Spinal cord (tissue), 10 donors: ENCODE measurements around the gene LEUTX. TPM values are rescaled to one million over a fixed set of nuclear protein-coding genes. Genes with fewer than 3 reads are reported as not detected.
A peak's percentile ranks its signal among the peaks of the same experiment; 100 is the strongest.

Experiments
- DNase-seq, 6 donors: peaks; one replicate each; pipeline versions ENCODE4 v3.0.0 to v3.0.0-alpha.2; 2013 to 2015; ENCODE audit warnings: low spot score in 6 of 6, low read depth in 4 of 6
- H3K27ac ChIP-seq: one replicate; pipeline ENCODE4 v1.5.1; 2013; ENCODE audit warnings: low read depth, low read length, control low read depth
- H3K27me3 ChIP-seq: one replicate; pipeline ENCODE4 v1.6.1; 2013; ENCODE audit warnings: low read length; ENCODE audit not compliant: control insufficient read depth, insufficient read depth
- H3K36me3 ChIP-seq: one replicate; pipeline ENCODE4 v1.6.1; 2013; ENCODE audit warnings: low read length; ENCODE audit not compliant: control insufficient read depth, insufficient read depth
- H3K4me1 ChIP-seq: one replicate; pipeline ENCODE4 v1.6.1; 2013; ENCODE audit warnings: low read length; ENCODE audit not compliant: control insufficient read depth, insufficient read depth
- H3K4me3 ChIP-seq: one replicate; pipeline ENCODE4 v1.5.1; 2013; ENCODE audit warnings: low read depth, low read length, control low read depth
- H3K9me3 ChIP-seq: one replicate; pipeline ENCODE4 v1.6.1; 2013; ENCODE audit warnings: low read length; ENCODE audit not compliant: control insufficient read depth, insufficient read depth
- WGBS: methylation state at CpG from one replicate; pipeline ENCODE4 v1.1.5; 2013; ENCODE audit warnings: missing lambda C conversion rate; ENCODE audit not compliant: insufficient coverage; 5-methylcytosine and 5-hydroxymethylcytosine counted together
- polyA plus RNA-seq, 2 donors: library from polyadenylated mRNA; unstranded; fragments of 120-200 nt; gene quantifications; one replicate each; pipeline ENCODE4 v1.2.1, GENCODE V29; 2013; ENCODE audit not compliant: insufficient read length in 2 of 2
- small RNA-seq: library from RNA; depleted of rRNA; stranded (forward); fragments of <200 nt; gene quantifications from one replicate; pipeline ENCODE3, GENCODE V24; 2014; ENCODE audit warnings: low replicate concordance
- total RNA-seq, 2 donors: library from RNA; depleted of rRNA in 1 of 2; stranded (reverse); fragments of 120-200 nt in 1 of 2; fragments of >200 nt in 1 of 2; gene quantifications; one replicate each; pipeline versions ENCODE4 v1.2.3 to v1.2.4, GENCODE V29; 2013 to 2014
- donor health status: healthy.

Gene LEUTX
- total and polyA plus RNA-seq, 4 donors, result not detected

DNA sequence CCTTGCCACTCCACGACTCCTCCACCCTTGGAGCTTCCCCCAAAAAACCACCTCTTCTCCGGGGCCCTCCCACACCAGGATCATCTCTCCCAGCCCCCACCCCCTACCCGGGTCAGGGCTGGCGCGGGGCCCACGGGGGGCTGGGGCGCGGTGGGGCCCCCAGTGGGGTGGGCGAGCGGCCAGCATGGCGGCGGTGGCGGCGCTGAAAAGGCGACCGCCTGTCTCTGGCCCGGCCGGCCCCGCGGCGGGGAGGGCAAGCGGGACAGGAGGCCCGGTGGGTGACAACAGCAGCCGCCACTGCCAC lies 54.5 kb downstream of the LEUTX start:
- peak overlapping the region; percentile 97 for H3K27ac ChIP-seq
- WGBS, result 0% methylated on average over 22 of the region's 24 CpGs
- peaks cover 73% of the 10 kb centered on the region for H3K36me3 ChIP-seq
- H3K4me1 ChIP-seq, result peaks cover 20% of the 10 kb centered on the region
- H3K9me3 ChIP-seq, result no peaks in the 10 kb centered on the region
- no peak for DNase-seq
- no peaks in the 10 kb centered on the region for H3K27me3 ChIP-seq
- H3K4me3 ChIP-seq, result peak overlapping the region; percentile 99

DNA sequence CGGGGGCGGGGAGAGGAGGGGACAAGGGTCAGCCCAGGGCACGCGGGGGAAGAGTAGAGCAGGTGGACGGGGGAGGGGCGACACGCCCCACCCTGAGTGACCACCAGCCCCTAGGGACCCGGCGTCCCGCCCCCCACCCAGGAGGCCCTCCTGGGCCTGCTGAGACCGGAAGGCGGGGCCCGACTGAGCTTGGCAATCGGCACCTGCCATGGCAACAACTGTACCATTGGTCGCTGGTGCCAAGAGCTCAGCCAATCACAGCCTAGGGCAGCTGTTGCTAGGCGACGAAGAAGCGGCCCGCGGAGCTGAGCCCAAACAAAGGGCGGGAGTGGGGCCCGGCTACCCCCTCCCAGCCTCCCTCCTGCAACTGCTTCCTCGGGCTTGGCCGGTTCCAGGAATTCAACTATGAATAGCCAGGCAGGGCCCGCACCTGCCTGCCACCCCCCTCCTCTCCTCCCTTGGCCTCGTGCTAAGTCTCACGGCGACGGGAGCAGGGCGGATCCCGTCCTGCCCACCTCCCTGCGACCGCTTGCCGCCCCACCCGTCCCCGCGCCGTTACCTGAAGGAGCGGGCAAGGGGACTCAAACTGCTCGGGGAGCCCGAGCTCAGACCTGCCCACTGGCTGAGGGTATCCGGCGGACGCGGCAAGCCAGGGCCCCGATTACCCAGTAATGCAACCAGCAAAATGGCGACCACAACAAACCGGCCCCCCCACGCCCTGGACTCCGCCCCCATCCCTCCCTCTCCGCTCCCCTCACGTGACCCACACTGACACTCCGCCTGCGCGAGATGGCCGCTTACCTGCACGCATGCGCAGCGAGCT lies 55.0 kb downstream of the LEUTX start, which contains the start of gene DYRK1B:
Gene DYRK1B, minus strand, starts transcription at position 699 of the 823 bp plus-strand sequence. CDS start 2,295 bp downstream, outside the sequence.
- WGBS, result under 1% methylated on average over 56 of the region's 59 CpGs

DNA sequence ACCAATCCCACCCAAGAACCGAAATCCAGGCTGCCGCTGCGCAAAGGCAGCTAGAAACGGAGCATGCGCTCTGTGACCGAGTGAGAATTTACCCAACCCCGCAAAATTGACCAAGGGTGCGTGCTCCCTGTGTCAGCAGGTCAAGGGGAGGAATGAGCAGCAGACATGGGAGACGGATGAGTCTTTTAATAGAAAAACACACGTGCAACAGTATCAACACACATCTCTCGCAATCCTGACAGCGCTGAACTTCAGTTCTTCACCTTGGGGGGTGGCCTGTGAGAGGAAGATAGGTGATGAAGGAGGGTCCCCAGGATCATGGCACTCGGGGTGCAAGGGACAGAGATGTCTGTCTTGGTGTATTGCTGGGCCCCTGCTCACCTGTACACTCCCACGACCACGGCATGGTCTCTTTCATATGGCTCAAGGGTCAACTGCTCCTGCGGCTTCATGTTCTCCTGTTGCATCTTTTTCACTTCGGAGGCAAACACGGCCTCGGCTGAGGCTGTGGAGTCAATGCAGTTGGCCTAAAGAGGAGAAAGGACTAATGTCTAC lies 55.7 kb downstream of the LEUTX start:
- H3K9me3 ChIP-seq, result no peaks in the 10 kb centered on the region
- H3K36me3 ChIP-seq, result peaks cover 75% of the 10 kb centered on the region
- H3K27ac ChIP-seq, result peak overlapping the region; percentile 55
- DNase-seq, result no peak
- H3K4me1 ChIP-seq, result peaks cover 20% of the 10 kb centered on the region
- no peaks in the 10 kb centered on the region for H3K27me3 ChIP-seq
- peak overlapping the region; percentile 99 for H3K4me3 ChIP-seq
- 42% methylated on average over 14 of the region's 19 CpGs for WGBS

More for the DNA sequence above, 55.0 kb downstream of the LEUTX start, which contains the start of gene DYRK1B:
- H3K36me3 ChIP-seq, result peaks cover 74% of the 10 kb centered on the region
- peak within 1 kb of the TSS; percentile 99 for H3K4me3 ChIP-seq
- H3K27ac ChIP-seq, result peak within 1 kb of the TSS; percentile 97
- H3K9me3 ChIP-seq, result no peaks in the 10 kb centered on the region
- H3K27me3 ChIP-seq, result no peaks in the 10 kb centered on the region
- peak; percentile 92 to 100 (median 96) for DNase-seq
- peaks cover 20% of the 10 kb centered on the region for H3K4me1 ChIP-seq

Small RNAs within 50 kb of the gene (small RNA-seq; reads per million reads assigned to genes)
- not detected for gene MIR6719

Other genes with a start within 250 kb of the LEUTX start
- gene EID2B, start 246.0 kb upstream of the LEUTX start, total RNA-seq, result 10 to 100 TPM; 10.5 to 15.6 TPM
- gene EID2B, start 246.0 kb upstream of the LEUTX start, polyA plus RNA-seq, result 10 to 100 TPM; 17.6 to 20.2 TPM
- 10 to 100 TPM; 15.8 to 17.1 TPM for gene EID2, start 238.7 kb upstream of the LEUTX start, total RNA-seq
- gene EID2, start 238.7 kb upstream of the LEUTX start, polyA plus RNA-seq, result 10 to 100 TPM; 38.8 to 42.0 TPM
- gene LGALS13, start 176.3 kb upstream of the LEUTX start, total RNA-seq, result under 1 TPM in 1 of 2 donors, not detected in 1; 0.28 TPM
- under 1 TPM in 1 of 2 donors, not detected in 1; 0.65 TPM for gene LGALS13, start 176.3 kb upstream of the LEUTX start, polyA plus RNA-seq
- gene LGALS16, start 122.9 kb upstream of the LEUTX start, total RNA-seq, result not detected
- under 1 TPM; 0.69 to 0.70 TPM for gene LGALS16, start 122.9 kb upstream of the LEUTX start, polyA plus RNA-seq
- gene LGALS14, start 74.4 kb upstream of the LEUTX start, total RNA-seq, result under 1 TPM in 1 of 2 donors, not detected in 1; 0.28 TPM
- under 1 TPM; 0.35 to 0.57 TPM for gene LGALS14, start 74.4 kb upstream of the LEUTX start, polyA plus RNA-seq
- gene CLC, start 40.8 kb upstream of the LEUTX start, total RNA-seq, result 1 to 10 TPM; 1.2 to 8.4 TPM
- gene CLC, start 40.8 kb upstream of the LEUTX start, polyA plus RNA-seq, result under 1 TPM; 0.51 to 0.82 TPM
- gene DYRK1B, start 55.3 kb downstream of the LEUTX start, total RNA-seq, result 10 to 100 TPM; 12.6 to 16.6 TPM
- 10 to 100 TPM; 32.9 to 38.4 TPM for gene DYRK1B, start 55.3 kb downstream of the LEUTX start, polyA plus RNA-seq
- gene FBL, start 67.5 kb downstream of the LEUTX start, total RNA-seq, result 100 to 1,000 TPM in 1 of 2 donors, 10 to 100 TPM in 1; 98.0 to 141 TPM
- gene FBL, start 67.5 kb downstream of the LEUTX start, polyA plus RNA-seq, result 100 to 1,000 TPM; 122 to 148 TPM
- 1 to 10 TPM; 2.9 to 3.7 TPM for gene FCGBP, start 155.8 kb downstream of the LEUTX start, total RNA-seq
- 1 to 10 TPM; 2.0 to 2.3 TPM for gene FCGBP, start 155.8 kb downstream of the LEUTX start, polyA plus RNA-seq
- gene PSMC4, start 192.3 kb downstream of the LEUTX start, total RNA-seq, result 10 to 100 TPM; 80.9 to 90.5 TPM
- gene PSMC4, start 192.3 kb downstream of the LEUTX start, polyA plus RNA-seq, result 100 to 1,000 TPM; 104 to 106 TPM
- 10 to 100 TPM; 14.1 to 18.0 TPM for gene ZNF546, start 218.2 kb downstream of the LEUTX start, total RNA-seq
- 1 to 10 TPM; 6.1 to 9.5 TPM for gene ZNF546, start 218.2 kb downstream of the LEUTX start, polyA plus RNA-seq